ENCODE results near the gene OLFML1.

OLFML1 gene

DNA sequence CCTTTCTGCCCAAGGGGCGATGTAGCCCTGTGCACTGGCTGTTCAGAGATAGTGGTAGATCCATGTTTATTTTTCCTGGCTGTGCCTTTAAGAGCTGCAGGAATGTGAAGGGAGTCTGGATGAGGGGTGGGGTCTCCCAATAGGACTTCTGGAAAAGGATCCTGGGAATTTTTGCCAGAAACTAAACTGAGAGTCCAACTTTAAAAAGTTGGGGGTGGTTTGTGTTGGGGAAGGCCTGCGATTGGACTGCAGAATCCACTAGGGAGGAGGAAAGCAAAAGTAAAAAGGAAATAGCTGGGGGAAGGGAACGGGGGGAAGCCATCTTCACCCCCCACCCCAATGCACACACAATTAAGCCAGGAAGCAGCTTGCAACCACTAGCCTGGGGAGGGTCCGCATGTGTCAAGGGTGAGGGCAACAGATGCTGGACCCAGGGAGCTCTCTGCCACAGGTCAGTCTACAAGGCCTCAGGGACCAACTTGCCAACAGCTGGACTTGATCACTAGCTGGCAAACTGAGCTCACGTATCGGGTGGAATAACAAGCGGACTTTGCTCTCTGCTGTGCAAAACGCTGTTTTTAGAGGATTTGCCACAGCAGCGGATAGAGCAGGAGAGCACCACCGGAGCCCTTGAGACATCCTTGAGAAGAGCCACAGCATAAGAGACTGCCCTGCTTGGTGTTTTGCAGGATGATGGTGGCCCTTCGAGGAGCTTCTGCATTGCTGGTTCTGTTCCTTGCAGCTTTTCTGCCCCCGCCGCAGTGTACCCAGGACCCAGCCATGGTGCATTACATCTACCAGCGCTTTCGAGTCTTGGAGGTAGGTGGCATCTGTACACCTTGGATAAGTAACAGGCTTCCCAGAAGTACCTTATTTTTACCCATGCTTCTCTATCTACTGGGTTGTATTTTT is at the start of gene OLFML1:
TSS of gene OLFML1 (plus strand) at position 321 of the 912 bp plus-strand sequence. CDS start at position 691, 370 bp downstream.
- DNase-seq, result no peak

- DNase-seq, result no peak
Measured at GRCh38 chr11:7436146-7436545, 49.2 kb upstream of the OLFML1 start.

GRCh38 chr11:7436657-7437056 is 48.6 kb upstream of the OLFML1 start:
- no peak for DNase-seq

DNA sequence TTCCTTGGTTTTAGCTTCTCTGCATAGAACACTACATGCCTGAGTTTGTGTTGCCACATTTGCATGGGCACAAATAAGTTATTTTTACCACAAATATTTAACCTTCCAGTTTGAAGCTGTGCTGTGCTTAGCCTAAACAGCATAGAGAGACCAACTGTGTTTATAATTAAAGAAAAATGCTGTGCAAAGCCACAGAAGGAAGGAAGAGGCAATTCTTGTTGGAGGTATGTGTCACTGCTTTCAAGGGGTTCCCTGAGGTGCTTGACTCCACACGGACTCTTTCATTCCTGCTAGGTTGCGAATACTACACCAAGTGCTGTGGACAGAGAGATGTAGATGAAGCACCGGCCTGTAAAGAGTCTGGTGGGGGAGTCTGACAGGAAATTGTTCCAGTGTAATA is 47.6 kb upstream of the OLFML1 start:
- no peak for DNase-seq

- DNase-seq, result no peak
Measured at GRCh38 chr11:7439746-7440320, 45.5 kb upstream of the OLFML1 start.

GRCh38 chr11:7442588-7443215 is 42.6 kb upstream of the OLFML1 start:
- peak; percentile 68 for DNase-seq

DNA sequence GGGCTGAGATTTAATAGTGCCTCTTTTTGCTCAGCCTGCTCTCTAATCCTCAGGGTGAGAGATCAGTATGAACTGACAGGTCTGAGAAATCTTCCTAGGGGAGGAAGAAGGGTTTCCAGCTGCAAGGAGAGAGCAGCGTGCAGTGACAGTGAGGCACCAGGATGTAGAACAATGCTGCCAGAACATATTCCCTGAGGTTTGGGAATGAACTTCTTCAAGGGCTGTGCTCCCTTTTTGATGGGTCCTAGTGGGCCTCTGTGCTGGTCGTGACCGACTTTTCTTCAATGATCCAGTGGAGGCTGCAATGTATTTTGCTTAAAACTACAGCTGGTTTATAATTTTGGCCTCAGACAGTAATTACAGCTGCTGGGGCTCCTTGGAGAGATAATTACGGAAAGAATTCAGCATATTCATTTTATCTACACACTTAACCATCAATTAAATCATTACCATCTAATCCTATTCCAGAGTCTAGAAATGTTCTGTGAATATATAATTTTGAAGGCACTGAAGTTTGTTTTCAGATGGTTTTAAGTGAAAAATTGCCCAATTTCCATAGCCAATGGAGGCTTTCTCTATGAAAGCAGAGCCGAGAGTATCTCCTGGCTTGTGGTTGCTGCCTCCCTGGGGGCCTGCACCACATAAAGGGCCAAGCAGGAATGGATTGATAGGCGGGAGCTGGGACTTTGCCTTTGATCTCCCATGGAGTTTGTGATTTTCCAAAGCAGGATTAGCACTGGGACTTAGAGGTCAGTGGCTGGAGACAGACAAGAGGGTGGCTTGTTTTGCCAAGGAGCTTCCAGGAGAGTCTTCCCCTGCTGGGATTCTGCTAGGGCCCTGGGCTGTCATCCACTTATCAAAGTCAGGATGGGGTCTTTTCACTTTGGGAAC is 41.0 kb upstream of the OLFML1 start:
- no peak for DNase-seq

- DNase-seq, result no peak
Measured at GRCh38 chr11:7445564-7445963, 39.7 kb upstream of the OLFML1 start.

- no peak for DNase-seq
Measured at GRCh38 chr11:7448201-7448600, 37.1 kb upstream of the OLFML1 start.

- DNase-seq, result no peak
Measured at GRCh38 chr11:7449211-7449840, 36.0 kb upstream of the OLFML1 start.

GRCh38 chr11:7449841-7450214 is 35.5 kb upstream of the OLFML1 start:
- DNase-seq, result no peak

GRCh38 chr11:7450836-7451235 is 34.5 kb upstream of the OLFML1 start:
- DNase-seq, result no peak

DNA sequence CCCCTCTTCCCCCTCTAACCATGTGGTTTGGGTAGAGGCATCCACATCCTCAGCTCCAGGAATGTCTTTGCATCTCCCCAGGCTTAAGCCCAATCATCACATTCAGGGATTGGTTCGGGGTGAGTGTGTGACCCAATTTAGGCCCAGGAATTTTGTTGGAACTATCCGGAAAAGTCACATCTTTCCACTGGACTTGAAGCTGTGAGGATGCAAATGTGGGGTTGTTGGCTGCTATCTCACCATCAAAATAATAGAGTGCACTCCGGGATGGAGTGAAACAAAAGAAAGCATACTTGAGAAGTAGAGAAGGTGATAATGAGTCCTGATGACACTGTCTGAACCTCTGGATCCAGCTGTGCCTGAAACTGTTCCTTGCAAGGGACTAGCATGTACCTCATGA is 33.8 kb upstream of the OLFML1 start:
- no peak for DNase-seq

DNA sequence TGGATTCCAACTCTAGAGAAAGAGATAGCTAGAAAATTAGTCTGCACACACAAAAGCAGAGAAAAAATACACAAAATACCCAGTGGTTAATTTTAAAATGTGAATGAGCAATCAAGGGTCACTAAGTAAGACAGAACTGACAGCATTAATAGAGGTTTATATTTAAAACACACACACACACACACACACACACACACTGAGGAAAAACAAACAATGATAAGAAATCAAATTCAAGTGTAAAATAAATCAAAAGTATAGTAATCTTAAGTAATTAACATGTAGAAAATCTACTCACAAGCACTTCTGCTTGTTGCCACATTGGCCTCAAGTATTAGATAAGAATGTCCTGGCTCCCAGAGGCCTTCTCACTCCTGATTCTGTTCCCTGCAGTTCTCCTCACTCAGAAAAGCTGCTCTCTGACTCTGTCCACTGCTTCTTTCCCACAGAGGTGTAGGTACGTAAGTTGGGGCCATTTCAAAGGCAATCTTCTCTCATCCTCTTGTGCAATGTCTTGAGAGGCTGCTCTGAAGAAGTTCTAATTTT is 33.3 kb upstream of the OLFML1 start:
- no peak for DNase-seq

DNA sequence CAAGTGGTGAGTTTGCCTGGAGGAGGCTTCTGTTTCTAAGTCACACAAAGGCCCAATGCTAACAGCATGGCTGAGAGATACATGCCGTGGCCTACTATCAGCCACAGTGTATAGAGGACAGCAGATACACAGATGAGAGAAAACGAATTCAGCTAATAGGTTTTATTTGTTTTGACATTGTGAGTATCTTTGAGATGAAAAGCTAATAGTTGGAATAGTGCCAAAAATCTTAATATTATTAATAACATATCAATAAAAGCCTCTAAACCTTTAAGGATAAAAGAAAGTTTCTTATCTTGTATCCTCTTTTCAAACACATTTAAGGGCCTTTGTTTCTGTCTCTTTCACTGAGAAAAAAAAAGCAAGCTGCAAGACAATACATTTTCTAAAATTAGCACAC is 30.5 kb upstream of the OLFML1 start:
- no peak for DNase-seq

DNA sequence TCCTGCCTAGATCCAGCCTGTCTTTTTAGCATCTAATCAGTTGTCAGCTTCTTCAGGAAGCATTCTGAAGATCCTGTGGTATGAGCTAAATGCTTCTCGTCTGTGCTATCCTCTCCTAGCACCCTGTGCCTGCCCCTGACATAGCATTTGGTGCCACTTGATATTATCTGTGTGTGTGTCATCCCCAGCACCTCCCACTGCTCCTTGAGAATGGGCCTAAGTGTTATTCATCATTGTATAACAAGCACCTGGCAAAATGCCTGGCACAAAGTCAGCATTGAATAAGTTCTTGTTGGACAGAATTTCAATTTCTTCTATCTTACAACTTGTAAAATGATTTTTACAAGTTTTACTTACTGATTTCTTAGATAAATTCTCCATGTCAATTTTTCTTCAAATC is 28.1 kb upstream of the OLFML1 start:
- DNase-seq, result no peak

DNA sequence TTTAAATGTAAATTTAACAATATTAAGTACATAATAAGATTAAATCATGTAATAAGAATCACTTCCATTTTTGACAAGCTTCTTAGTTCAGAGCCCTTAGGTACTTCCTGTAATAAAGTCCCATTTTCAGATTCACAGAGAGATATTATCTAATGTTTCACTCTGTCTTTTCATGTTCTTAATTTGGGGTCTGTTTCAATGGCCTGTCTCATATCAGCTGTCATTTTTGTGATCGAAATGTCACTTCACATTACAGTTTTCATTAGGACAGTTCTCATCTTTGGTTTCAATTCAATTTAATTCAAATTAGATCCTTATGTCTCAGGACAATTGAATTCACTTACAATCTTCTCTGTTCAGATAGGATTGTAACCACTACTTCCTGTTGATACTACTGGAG is 22.6 kb upstream of the OLFML1 start:
- no peak for DNase-seq

DNA sequence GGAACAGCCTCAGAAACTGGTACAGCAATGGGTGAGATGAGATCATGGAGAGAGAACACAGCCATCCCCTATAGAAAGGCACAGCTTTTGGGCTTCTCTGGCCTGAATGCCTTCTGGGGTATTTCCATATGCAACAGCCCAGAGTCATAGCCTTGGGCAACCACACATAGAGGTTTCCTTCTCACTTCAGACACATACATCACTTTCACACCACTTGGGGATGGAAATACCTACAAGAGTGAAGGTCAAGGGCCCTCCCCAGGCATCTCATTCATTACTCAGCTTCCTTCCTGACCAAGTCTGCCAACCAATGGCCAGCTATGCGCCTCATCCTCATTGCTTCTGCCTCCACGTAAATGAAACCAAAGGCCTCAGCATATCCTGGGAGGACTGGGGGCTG is 17.7 kb upstream of the OLFML1 start:
- no peak for DNase-seq

DNA sequence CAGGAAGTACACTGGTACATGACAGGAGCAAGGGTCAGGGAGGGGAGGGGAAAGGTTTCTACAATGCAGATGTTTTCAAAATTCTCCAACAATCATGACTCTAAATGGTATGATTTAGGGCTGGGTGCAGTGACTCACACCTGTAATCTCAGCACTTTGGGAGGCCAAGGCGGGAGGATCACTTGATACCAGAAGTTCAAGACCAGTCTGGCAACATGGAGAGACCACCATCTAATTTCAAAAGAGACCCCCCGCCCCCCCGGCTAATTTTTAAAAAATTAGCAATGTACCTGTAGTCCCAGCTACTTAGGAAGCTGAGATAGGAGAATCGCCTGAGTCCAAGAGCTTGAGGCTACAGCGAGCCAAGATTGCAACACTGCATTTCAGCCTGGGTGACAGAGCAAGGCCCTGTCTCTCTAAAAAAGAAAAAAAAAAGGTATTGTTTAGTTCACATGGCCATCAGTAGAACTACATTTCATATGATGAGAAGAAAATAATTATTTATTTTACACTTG is 15.9 kb upstream of the OLFML1 start:
- no peak for DNase-seq

DNA sequence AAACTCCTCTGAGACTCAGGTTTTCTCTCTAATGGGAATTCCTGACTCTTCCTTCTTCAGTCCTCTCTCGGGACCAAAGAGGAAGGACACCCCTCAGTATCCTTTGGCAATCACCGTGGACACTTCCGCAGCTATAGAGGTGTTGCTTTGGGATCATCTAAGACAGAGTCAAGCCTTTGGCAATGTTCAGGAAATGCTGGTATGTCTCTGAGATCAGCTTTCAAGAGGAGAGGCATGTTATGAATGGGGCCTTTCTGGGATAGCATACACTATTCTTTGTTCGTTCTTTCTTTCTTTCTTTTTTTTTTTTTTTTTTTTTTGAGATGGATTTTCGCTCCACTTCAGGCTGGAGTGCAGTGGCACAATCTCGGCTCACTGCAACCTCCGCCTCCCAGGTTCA is 14.2 kb upstream of the OLFML1 start:
- DNase-seq, result no peak

GRCh38 chr11:7473717-7474116 is 11.6 kb upstream of the OLFML1 start:
- no peak for DNase-seq

GRCh38 chr11:7480113-7480512 is 5.2 kb upstream of the OLFML1 start:
- DNase-seq, result no peak

All from NCI-H345 (cell line).